Hepatocyte (in vitro differentiated cells): ENCODE results near the gene SPRED2. TPM values are rescaled to one million over a fixed set of nuclear protein-coding genes. Genes with fewer than 3 reads are reported as not detected.

ENCODE experiments used
- DNase-seq: peaks from one replicate; pipeline ENCODE4 v3.0.0-alpha.2; 2016; ENCODE audit warnings: low spot score
- H2AFZ ChIP-seq: fragments of 200-600 bp; sonication (generic); 2 replicates; pipeline ENCODE4 v1.6.0; 2016; ENCODE audit warnings: antibody characterized with exemption, mild to moderate bottlenecking
- H3K27ac ChIP-seq: fragments of 200-600 bp; sonication (generic); 2 replicates; pipeline ENCODE4 v1.5.1; 2016; ENCODE audit warnings: mild to moderate bottlenecking
- H3K27me3 ChIP-seq: fragments of 200-600 bp; sonication (generic); 2 replicates; pipeline ENCODE4 v1.6.1; 2016
- H3K36me3 ChIP-seq: fragments of 200-600 bp; sonication (generic); replicated peaks from 2 replicates; pipeline ENCODE4 v1.5.1; 2016; ENCODE audit warnings: low read depth; ENCODE audit not compliant: insufficient read depth
- H3K4me1 ChIP-seq: fragments of 200-600 bp; sonication (generic); 2 replicates; pipeline ENCODE4 v1.5.1; 2016; ENCODE audit warnings: mild to moderate bottlenecking, moderate library complexity; ENCODE audit not compliant: insufficient read depth
- H3K4me2 ChIP-seq: fragments of 200-600 bp; sonication (generic); 2 replicates; pipeline ENCODE4 v1.6.0; 2016
- H3K4me3 ChIP-seq: fragments of 200-600 bp; sonication (generic); 2 replicates; pipeline ENCODE4 v1.5.1; 2016; ENCODE audit warnings: mild to moderate bottlenecking
- H3K79me2 ChIP-seq: fragments of 200-600 bp; sonication (generic); 2 replicates; pipeline ENCODE4 v1.6.0; 2017; ENCODE audit warnings: mild to moderate bottlenecking
- H3K9me2 ChIP-seq: fragments of 200-600 bp; sonication (generic); replicated peaks from 2 replicates; pipeline ENCODE4 v1.6.0; 2017; ENCODE audit warnings: mild to moderate bottlenecking; ENCODE audit not compliant: insufficient read depth
- H3K9me3 ChIP-seq: fragments of 200-600 bp; sonication (generic); 2 replicates; pipeline ENCODE4 v1.5.1; 2016; ENCODE audit warnings: low read depth, mild to moderate bottlenecking
- H4K20me1 ChIP-seq: fragments of 200-600 bp; sonication (generic); 2 replicates; pipeline ENCODE4 v1.6.0; 2016; ENCODE audit warnings: mild to moderate bottlenecking; ENCODE audit not compliant: insufficient read depth, poor library complexity, severe bottlenecking
- CTCF ChIP-seq: fragments of 200-600 bp; sonication (generic); IDR thresholded peaks from 2 replicates; pipeline ENCODE4 v1.5.1; 2016; ENCODE audit warnings: antibody characterized with exemption, mild to moderate bottlenecking; ENCODE audit not compliant: poor library complexity
- EZH2 ChIP-seq: fragments of 200-600 bp; sonication (generic); IDR thresholded peaks from 2 replicates; pipeline ENCODE4 v1.6.1; 2016; ENCODE audit warnings: antibody characterized with exemption, mild to moderate bottlenecking, borderline replicate concordance
- EZH2phosphoT487 ChIP-seq: fragments of 200-600 bp; sonication (generic); IDR thresholded peaks from one replicate; pipeline ENCODE4 v1.6.1; 2018; ENCODE audit warnings: antibody characterized with exemption, mild to moderate bottlenecking, low read depth, moderate library complexity; ENCODE audit not compliant: unreplicated experiment, severe bottlenecking
- WGBS: methylation state at CpG from one replicate; pipeline ENCODE4 v1.1.6; 2016; ENCODE audit warnings: low lambda C conversion rate; ENCODE audit errors: missing lambda C conversion rate; 5-methylcytosine and 5-hydroxymethylcytosine counted together
- polyA plus RNA-seq: library from polyadenylated mRNA; unstranded; fragments of >200 nt; fragmentation: Nextera tagmentation; extraction: Ambion mirVana; gene quantifications from 2 replicates; pipeline ENCODE4 v1.2.1, GENCODE V29; 2016
- total RNA-seq: library from RNA; depleted of rRNA; stranded (reverse); fragments of >200 nt; gene quantifications from 2 replicates; pipeline ENCODE4 v1.2.3, GENCODE V29; 2014

The SPRED2 gene
- total and polyA plus RNA-seq, 2 experiments from 2014 or later = 12.7 to 14.1 TPM

GRCh38 chr2:65329525-65329924 is 102.9 kb downstream of the SPRED2 start:
- Histone ChIP-seq H4K20me1 (no peaks in the 10 kb centered on the region), H3K36me3 (no peaks in the 10 kb centered on the region), H3K4me1 (no peaks in the 10 kb centered on the region), H3K4me2 (no peak overlapping the region), H3K9me2 (no peaks in the 10 kb centered on the region), H2AFZ (no peak overlapping the region), H3K9me3 (no peaks in the 10 kb centered on the region), H3K4me3 (no peak overlapping the region), H3K27ac (no peak overlapping the region), H3K79me2 (no peaks in the 10 kb centered on the region), H3K27me3 (no peaks in the 10 kb centered on the region)
- no peak for DNase-seq
- TF ChIP-seq EZH2phosphoT487 (no peak), CTCF (no peak), EZH2 (no peak)
- 54% methylated on average over 5 of the region's 5 CpGs for WGBS

- no peaks in the 10 kb centered on the region for H3K36me3 ChIP-seq
- no peak for TF ChIP-seq EZH2phosphoT487
- TF ChIP-seq CTCF = no peak
- no peak for TF ChIP-seq EZH2
- no peaks in the 10 kb centered on the region for H3K4me1 ChIP-seq
- no peaks in the 10 kb centered on the region for H3K9me2 ChIP-seq
- no peak overlapping the region for H2AFZ ChIP-seq
- H3K4me3 ChIP-seq = no peak overlapping the region
- no peaks in the 10 kb centered on the region for H3K27me3 ChIP-seq
- H4K20me1 ChIP-seq = no peaks in the 10 kb centered on the region
- WGBS = 77% methylated on average over 4 of the region's 4 CpGs
- no peak overlapping the region for H3K27ac ChIP-seq
- no peak for DNase-seq
- no peaks in the 10 kb centered on the region for H3K79me2 ChIP-seq
- H3K9me3 ChIP-seq = no peaks in the 10 kb centered on the region
- no peak overlapping the region for H3K4me2 ChIP-seq
Measured at GRCh38 chr2:65326276-65326675, 106.1 kb downstream of the SPRED2 start.

- 96% methylated on average over 2 of the region's 2 CpGs for WGBS
- no peaks in the 10 kb centered on the region for H4K20me1 ChIP-seq
Measured at GRCh38 chr2:65325066-65325465, 107.3 kb downstream of the SPRED2 start.

More at GRCh38 chr2:65325066-65325465, 107.3 kb downstream of the SPRED2 start:
- Histone ChIP-seq H3K27me3 (no peaks in the 10 kb centered on the region), H3K79me2 (no peaks in the 10 kb centered on the region), H3K36me3 (no peaks in the 10 kb centered on the region), H3K9me2 (no peaks in the 10 kb centered on the region), H3K4me1 (peaks cover 11% of the 10 kb centered on the region), H3K27ac (no peak overlapping the region), H3K4me2 (no peak overlapping the region), H3K4me3 (no peak overlapping the region), H2AFZ (no peak overlapping the region), H3K9me3 (no peaks in the 10 kb centered on the region)
- no peak for DNase-seq
- no peak for TF ChIP-seq EZH2
- no peak for TF ChIP-seq EZH2phosphoT487
- TF ChIP-seq CTCF = no peak
